ENCODE data around the gene FGF21.

FGF21 gene

DNA sequence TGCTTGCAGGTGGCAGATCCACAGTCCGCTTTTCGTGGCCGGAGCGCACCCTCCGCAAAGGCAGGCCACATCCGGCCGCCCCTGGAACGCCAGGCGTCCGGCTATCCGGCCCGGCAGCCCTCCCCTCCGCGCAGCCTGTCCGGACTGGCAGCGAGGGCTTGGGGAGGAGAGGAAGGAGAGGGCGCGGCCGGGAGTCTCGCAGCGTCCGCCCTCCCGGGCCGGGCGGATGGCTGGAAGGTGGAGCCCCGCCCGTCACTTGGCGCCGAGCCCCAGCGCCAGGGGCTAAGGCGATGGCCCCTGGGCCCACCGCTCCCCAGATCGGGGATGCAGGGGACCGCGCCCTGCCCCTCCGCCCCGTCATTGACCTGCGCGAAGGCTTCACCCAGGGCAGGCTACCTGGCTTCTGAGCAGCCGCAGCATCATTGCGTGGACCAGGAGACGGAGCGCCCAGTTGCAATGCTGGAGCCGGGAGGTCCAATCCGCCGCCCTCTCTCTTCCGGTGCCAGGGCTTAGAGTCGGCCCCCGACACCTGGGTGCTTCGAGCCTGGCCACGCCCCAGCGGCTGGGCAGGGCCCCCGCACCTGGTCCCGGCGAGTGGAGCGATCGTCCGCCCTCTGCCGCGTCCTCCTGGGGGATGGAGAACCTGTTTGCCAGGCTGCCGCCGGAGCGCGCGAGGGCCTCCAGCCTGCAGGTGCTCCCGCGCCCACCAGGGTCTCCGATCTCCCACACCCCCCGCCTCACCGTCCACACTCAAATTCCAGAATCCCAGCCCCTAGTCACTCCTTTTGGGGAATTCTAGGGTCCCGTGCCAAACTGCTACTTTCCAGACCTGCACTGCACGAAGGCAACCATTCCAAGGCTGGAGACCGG lies 2.6 kb upstream of the FGF21 start, which contains the start of gene FUT1:
Gene FUT1, minus strand, starts transcription at position 146 of the 870 bp plus-strand sequence. CDS start 1,360 bp downstream, outside the sequence.
- H3K27ac ChIP-seq (ENCODE audit: poor library complexity, severe bottlenecking), result peak within 1 kb of the TSS; percentile 70
- DNase-seq (ENCODE audit: low spot score), result peak; percentile 94
- H3K9me3 ChIP-seq (ENCODE audit: severe bottlenecking), result no peaks in the 10 kb centered on the region

DNA sequence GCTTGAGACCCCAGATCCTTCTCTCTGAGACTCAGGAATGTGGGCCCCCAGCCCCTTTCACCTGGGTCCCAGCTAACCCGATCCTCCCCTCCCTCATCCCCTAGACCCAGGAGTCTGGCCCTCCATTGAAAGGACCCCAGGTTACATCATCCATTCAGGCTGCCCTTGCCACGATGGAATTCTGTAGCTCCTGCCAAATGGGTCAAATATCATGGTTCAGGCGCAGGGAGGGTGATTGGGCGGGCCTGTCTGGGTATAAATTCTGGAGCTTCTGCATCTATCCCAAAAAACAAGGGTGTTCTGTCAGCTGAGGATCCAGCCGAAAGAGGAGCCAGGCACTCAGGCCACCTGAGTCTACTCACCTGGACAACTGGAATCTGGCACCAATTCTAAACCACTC lies 463 bp downstream of the FGF21 start:
- Histone ChIP-seq H3K27ac (ENCODE audit: poor library complexity, severe bottlenecking) (no peak overlapping the region), H3K36me3 (ENCODE audit: low read depth) (peaks cover 5% of the 10 kb centered on the region), H3K4me1 (ENCODE audit: insufficient read depth, poor library complexity, severe bottlenecking) (peaks cover 7% of the 10 kb centered on the region), H3K27me3 (ENCODE audit: insufficient read depth, poor library complexity, severe bottlenecking) (no peaks in the 10 kb centered on the region), H3K4me3 (ENCODE audit: severe bottlenecking) (no peak overlapping the region), H3K9me3 (ENCODE audit: severe bottlenecking) (no peaks in the 10 kb centered on the region)
- no peak for DNase-seq (ENCODE audit: low spot score)
- no peak for ATAC-seq (ENCODE audit: low read depth)
- TF ChIP-seq, protein P1, sequence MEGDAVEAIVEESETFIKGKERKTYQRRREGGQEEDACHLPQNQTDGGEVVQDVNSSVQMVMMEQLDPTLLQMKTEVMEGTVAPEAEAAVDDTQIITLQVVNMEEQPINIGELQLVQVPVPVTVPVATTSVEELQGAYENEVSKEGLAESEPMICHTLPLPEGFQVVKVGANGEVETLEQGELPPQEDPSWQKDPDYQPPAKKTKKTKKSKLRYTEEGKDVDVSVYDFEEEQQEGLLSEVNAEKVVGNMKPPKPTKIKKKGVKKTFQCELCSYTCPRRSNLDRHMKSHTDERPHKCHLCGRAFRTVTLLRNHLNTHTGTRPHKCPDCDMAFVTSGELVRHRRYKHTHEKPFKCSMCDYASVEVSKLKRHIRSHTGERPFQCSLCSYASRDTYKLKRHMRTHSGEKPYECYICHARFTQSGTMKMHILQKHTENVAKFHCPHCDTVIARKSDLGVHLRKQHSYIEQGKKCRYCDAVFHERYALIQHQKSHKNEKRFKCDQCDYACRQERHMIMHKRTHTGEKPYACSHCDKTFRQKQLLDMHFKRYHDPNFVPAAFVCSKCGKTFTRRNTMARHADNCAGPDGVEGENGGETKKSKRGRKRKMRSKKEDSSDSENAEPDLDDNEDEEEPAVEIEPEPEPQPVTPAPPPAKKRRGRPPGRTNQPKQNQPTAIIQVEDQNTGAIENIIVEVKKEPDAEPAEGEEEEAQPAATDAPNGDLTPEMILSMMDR (IDR thresholded peaks at IDR 0.05; ENCODE audit: poor library complexity, severe bottlenecking), result no peak

More for the DNA sequence above, 2.6 kb upstream of the FGF21 start, which contains the start of gene FUT1:
- peak; percentile 89 for ATAC-seq (ENCODE audit: low read depth)
- Histone ChIP-seq H3K27me3 (ENCODE audit: insufficient read depth, poor library complexity, severe bottlenecking) (no peaks in the 10 kb centered on the region), H3K4me3 (ENCODE audit: severe bottlenecking) (peak within 1 kb of the TSS; percentile 65), H3K4me1 (ENCODE audit: insufficient read depth, poor library complexity, severe bottlenecking) (peaks cover 7% of the 10 kb centered on the region), H3K36me3 (ENCODE audit: low read depth) (peaks cover 31% of the 10 kb centered on the region)
- TF ChIP-seq, protein P1 (IDR thresholded peaks at IDR 0.05; ENCODE audit: poor library complexity, severe bottlenecking), result peak; percentile 9

DNA sequence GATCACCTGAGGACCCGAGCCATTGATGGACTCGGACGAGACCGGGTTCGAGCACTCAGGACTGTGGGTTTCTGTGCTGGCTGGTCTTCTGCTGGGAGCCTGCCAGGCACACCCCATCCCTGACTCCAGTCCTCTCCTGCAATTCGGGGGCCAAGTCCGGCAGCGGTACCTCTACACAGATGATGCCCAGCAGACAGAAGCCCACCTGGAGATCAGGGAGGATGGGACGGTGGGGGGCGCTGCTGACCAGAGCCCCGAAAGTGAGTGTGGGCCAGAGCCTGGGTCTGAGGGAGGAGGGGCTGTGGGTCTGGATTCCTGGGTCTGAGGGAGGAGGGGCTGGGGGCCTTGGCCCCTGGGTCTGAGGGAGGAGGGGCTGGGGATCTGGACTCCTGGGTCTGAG lies 888 bp downstream of the FGF21 start:
- Histone ChIP-seq H3K27me3 (ENCODE audit: insufficient read depth, poor library complexity, severe bottlenecking) (no peaks in the 10 kb centered on the region), H3K27ac (ENCODE audit: poor library complexity, severe bottlenecking) (no peak overlapping the region), H3K9me3 (ENCODE audit: severe bottlenecking) (no peaks in the 10 kb centered on the region), H3K36me3 (ENCODE audit: low read depth) (peaks cover under 1% of the 10 kb centered on the region), H3K4me3 (ENCODE audit: severe bottlenecking) (no peak overlapping the region), H3K4me1 (ENCODE audit: insufficient read depth, poor library complexity, severe bottlenecking) (peaks cover 7% of the 10 kb centered on the region)
- ATAC-seq (ENCODE audit: low read depth) (no peak), DNase-seq (ENCODE audit: low spot score) (no peak)
- TF ChIP-seq, protein P1 (IDR thresholded peaks at IDR 0.05; ENCODE audit: poor library complexity, severe bottlenecking), result no peak

DNA sequence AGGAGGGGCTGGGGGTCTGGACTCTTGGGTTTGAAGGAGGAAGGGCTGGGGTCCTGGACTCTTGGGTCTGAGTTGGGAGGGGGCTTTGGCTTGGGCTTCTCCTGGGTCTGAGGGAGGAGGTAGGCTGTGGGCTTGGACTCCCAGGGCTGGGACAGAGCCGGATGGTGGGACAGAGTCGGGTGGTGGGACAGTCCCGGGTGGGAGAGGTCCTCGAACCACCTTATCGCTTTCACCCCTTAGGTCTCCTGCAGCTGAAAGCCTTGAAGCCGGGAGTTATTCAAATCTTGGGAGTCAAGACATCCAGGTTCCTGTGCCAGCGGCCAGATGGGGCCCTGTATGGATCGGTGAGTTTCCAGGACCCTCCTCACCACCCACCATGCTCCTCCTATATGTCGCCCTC lies 1.4 kb downstream of the FGF21 start:
- Histone ChIP-seq H3K27ac (ENCODE audit: poor library complexity, severe bottlenecking) (no peak overlapping the region), H3K27me3 (ENCODE audit: insufficient read depth, poor library complexity, severe bottlenecking) (no peaks in the 10 kb centered on the region), H3K4me1 (ENCODE audit: insufficient read depth, poor library complexity, severe bottlenecking) (peaks cover 7% of the 10 kb centered on the region), H3K36me3 (ENCODE audit: low read depth) (no peaks in the 10 kb centered on the region), H3K9me3 (ENCODE audit: severe bottlenecking) (no peaks in the 10 kb centered on the region), H3K4me3 (ENCODE audit: severe bottlenecking) (no peak overlapping the region)
- ATAC-seq (ENCODE audit: low read depth), result no peak
- DNase-seq (ENCODE audit: low spot score), result no peak
- TF ChIP-seq, protein P1 (IDR thresholded peaks at IDR 0.05; ENCODE audit: poor library complexity, severe bottlenecking), result no peak

All from RWPE2 (cell line).